GM18867 (cell line): Measurements from ENCODE around the gene COMMD10.

Source experiments
- ATAC-seq: cut with Tn5 transposase; IDR thresholded peaks from one replicate; pipeline ENCODE4 v1.9.1; 2021; ENCODE audit warnings: mild to moderate bottlenecking, moderate library complexity; ENCODE audit not compliant: unreplicated experiment

Gene COMMD10

DNA sequence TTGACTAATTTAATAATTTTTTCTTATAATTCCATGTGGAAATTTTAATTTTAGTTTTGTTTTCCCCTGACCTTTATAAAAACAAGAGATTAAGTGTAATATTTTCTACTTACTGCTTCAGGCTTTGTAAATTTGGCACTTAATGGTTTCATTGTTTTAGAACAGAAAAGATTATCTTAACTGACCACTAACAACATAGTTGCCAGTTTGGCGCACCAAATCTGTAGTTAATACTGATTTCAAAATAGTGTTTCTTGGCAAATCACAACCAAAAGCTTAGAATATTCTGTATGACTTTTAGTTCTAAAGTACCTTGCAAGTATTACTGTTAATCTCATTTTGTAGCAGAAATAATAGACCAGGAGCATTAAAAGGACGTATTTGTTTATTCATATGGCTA, 124.3 kb downstream of the COMMD10 start:
- ATAC-seq: no peak

DNA sequence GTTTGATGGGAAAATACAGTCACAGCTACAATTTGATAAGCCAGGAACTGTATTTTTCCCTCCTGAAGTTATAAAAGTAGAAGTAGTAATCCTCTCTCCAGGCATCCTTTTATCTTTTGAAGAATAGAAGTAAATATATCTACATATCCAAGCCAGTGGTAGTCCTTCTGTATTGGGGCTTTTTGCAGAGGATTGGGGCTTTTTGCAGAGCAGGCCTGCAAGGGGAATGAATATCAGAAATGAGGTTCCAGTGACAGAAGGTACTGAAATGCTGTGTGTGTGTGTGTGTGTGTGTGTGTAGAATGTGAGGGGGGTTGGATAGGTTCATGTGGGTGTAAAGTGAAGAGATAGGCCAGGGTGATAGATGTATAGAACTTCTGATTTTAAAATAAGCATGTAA, 127.4 kb downstream of the COMMD10 start:
- no peak for ATAC-seq

- ATAC-seq: no peak
Observed at GRCh38 chr5:116216246-116216645, 131.4 kb downstream of the COMMD10 start.

DNA sequence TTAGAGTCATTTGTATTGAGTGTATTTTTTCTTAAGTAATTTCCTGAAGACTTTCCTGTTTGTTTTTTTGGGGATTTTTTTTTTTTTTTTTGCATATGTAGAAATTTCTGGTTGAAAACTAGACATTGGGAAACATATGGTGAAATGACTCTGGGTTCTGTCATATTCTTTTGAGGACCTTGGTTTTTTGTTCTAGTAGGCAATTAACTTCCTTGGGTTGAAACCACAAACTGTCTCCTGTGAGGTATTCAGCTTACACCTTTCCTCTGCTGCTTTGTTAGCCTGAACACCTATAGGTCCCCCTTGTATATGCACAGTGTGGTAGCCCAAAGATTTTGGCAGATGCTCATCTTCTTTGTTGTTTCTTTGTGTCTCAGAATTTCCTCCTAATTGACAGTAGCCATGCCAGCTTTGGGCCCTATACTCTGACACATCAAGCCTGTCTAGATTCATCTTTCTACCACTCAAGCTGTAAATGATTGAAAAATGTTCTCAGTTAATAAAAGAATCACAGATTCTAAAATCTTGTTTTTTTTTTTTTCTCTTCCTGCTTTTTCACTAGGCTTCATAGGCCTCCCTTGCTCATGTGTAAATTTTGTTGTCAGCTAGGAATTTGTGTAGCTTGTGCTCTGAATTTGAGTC, 140.6 kb downstream of the COMMD10 start:
- ATAC-seq: no peak

DNA sequence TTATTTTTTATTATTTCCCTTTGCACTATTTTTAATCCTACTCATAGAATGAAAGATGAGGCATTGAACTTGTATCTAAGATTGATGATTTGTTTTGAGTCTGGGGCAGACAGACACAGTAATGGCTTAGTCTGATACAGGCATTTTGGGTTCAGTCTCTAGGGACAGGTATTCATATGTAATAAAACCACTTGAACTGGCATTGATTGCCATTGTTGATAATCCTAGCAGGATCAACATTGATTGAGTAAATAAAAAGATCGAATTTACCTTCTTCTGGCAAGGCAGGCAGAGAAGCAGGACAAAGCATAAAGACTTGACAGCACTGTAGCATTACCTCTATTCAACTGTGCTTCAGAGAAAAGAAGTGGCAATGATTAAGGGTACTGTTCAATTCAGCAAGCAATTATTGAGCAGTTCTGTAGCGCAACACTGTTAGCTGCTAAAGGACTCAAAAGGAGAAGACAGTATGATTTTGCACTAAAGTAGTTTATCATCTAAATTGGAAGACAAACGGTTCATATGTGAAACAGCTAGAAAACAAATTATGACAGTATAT, 144.4 kb downstream of the COMMD10 start:
- no peak for ATAC-seq

DNA sequence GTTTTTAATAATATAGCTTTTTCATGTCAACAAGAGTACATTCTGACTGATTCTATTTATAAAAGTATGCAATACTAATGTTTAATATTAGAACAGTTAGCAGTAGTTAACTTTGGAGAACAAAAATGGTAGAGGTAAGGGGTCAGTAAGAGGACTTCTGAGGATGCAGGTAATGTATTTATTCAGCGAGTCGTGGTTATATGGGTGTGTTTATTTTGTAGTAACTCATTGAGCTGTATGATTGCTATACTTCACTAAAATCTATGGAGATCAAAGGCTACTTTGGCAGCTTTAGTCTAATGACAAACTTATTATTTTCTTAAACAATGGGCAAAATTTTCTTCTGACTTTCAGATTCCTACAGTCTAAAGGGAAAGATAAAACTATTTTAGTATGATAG, 146.5 kb downstream of the COMMD10 start:
- no peak for ATAC-seq

GRCh38 chr5:116234681-116235080, 149.9 kb downstream of the COMMD10 start:
- ATAC-seq: no peak

- no peak for ATAC-seq
Observed at GRCh38 chr5:116237917-116238500, 153.2 kb downstream of the COMMD10 start.

GRCh38 chr5:116242343-116242742, 157.5 kb downstream of the COMMD10 start:
- ATAC-seq: no peak

- ATAC-seq: no peak
Observed at GRCh38 chr5:116248432-116248831, 163.6 kb downstream of the COMMD10 start.

DNA sequence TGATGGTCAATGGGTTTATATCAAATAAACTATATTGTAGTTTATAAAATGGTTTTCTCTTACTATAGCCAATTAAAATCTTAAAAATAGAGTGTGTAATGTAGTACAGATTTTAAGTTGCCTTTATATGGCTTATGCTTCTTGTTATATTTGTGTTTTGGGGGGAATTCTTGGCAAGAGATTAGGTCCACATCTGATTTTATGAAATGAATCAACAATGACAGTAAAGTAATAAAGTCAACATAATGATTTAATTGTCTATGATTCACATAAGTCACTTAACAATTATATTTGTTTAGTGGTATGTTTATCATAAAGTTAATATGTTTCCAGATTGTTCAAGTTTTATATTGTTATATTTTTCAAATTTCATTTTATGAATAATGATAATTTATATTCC, 164.8 kb downstream of the COMMD10 start:
- ATAC-seq: no peak

GRCh38 chr5:116256717-116257116, 171.9 kb downstream of the COMMD10 start:
- ATAC-seq: no peak

- no peak for ATAC-seq
Observed at GRCh38 chr5:116265471-116265870, 180.6 kb downstream of the COMMD10 start.

DNA sequence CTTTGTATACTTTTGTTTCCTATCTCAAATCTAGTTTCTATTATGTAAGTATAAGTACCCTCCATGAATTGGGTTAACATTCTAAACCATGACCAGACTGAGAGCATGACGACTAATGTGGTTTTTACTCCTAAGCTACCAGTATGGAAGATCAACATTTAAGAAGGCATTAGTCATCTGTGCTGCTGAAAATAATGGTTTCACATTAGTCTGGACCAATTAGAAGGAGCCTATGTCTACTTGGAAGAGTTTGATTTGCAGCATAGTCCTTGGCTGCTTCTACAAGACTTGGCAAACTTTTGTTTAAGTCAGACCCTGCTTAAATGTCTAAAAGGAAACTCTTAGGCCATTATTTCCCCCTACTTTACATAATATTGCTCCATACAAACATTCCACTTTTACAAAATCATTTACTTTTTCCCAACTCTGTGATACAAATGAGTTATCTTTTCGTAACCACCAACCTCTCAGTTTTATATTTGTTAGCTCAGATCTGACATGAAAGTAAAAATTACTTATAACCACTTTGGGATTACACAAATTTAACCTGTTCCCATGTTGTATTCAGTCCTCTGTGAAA, 186.7 kb downstream of the COMMD10 start:
- no peak for ATAC-seq

GRCh38 chr5:116272281-116272941, 187.6 kb downstream of the COMMD10 start:
- ATAC-seq: peak; percentile 55

DNA sequence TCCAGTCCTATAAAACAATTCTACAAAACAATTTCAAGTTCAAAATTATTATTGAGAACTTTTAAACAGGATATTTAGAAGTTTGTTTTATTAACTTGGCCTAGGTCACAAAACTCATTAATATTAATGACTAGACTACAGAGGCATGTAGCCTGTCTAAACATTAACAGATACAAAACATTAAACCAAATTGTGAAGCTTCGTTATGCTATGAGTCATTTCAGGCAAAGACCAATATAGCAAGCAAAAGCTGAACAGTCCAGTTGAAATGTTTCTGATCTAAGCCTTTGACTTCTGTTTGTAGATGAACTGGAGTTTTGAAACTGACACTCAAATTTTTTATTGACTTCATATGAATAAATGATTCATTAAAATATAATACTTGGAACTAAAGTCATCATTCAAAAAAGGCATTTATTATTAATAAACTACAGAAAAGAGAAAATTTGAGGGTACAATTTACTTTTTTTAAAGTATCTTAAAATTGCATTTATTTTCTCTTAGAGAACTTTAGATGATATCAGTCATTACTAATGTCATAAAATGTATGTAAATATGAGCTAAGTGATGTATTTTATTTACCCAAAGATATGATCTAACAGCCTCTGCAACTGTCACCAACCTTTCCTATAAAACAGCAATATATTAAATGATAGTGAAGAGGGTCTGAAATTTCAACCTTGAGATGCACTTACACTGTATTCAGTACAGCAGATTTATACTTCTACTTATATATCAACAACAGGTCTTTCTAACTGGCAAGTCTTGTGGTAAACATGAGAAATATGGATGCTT, 188.8 kb downstream of the COMMD10 start:
- peak; percentile 99 for ATAC-seq

DNA sequence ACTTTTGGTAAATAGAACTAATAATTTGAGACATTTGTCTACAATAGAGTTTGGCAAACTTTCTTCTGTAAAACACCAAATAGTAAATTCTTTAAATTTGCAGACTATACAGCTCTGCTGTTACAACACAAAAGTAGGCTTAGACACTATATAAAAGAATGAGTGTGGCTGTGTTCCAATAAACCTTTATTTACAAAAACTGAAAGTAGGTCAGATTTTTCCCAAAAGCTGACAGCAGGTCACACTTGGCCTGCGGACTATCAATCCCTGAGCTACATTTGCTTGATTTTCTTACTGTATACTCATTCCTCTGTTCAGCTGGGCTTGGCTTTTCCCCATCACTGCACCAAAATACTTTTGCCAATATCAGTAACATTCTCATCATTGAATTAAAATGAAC, 189.4 kb downstream of the COMMD10 start:
- no peak for ATAC-seq

GRCh38 chr5:116275282-116275681, 190.5 kb downstream of the COMMD10 start:
- no peak for ATAC-seq

DNA sequence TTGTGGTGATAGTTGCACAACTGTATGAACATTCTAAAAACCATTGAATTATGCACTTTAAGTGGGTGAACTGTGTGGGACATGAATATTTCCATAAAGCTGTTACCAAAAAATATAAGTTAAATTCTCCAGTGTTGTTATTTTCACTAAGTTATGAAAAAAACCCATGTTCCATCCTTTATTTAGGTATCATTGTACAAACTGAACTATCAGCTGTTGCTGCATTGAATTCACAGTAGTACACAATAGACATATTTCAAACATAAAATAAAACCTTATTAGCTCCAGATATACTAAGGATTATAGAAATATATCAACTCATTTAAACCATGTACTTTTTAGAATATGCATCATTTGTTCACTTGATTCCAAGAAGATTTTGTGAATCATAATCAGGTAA, 192.1 kb downstream of the COMMD10 start:
- ATAC-seq: no peak

GRCh38 chr5:116280149-116280803, 195.5 kb downstream of the COMMD10 start:
- ATAC-seq: no peak
